PFSK-1 (cell line): Measurements from ENCODE around the gene LAT.

ENCODE experiments used
- POLR2AphosphoS5 ChIP-seq: IDR thresholded peaks from 2 replicates; pipeline ENCODE4 v1.6.1; 2012; ENCODE audit warnings: low read depth, mild to moderate bottlenecking, control low read depth, low read length, moderate library complexity
- REST ChIP-seq, 2 experiments: IDR thresholded peaks; 2 replicates each; pipeline versions ENCODE4 v1.6.1 to v1.8.0; 2011 to 2012; ENCODE audit warnings: low read depth in 2 of 2, low read length in 2 of 2, control low read depth in 1 of 2, inconsistent platforms in 1 of 2, mild to moderate bottlenecking in 1 of 2, moderate library complexity in 1 of 2; ENCODE audit not compliant: insufficient read depth in 1 of 2
- SIN3A ChIP-seq: IDR thresholded peaks from 2 replicates; pipeline ENCODE4 v1.6.1; 2012; ENCODE audit warnings: mild to moderate bottlenecking, low read length, moderate library complexity, borderline replicate concordance; ENCODE audit not compliant: insufficient read depth
- TAF1 ChIP-seq: IDR thresholded peaks from 2 replicates; pipeline ENCODE4 v1.6.1; 2012; ENCODE audit warnings: low read length, control low read depth, borderline replicate concordance; ENCODE audit not compliant: insufficient read depth

GRCh38 chr16:28964496-28964895 lies 20.4 kb upstream of the LAT start:
- TF ChIP-seq SIN3A (no peak), POLR2AphosphoS5 (no peak), TAF1 (no peak), REST (IDR thresholded peaks at IDR 0.05; ENCODE audit: insufficient read depth in 1 of 2, low read depth in 2 of 2, low read length in 2 of 2) (no peak)
